Activated B cell treated with CpG ODN at 0.5 μM for 24 hours (primary cell): ENCODE results near the gene SNX32. TPM values are rescaled to one million over a fixed set of nuclear protein-coding genes. Genes with fewer than 3 reads are reported as not detected.
A peak's percentile ranks its signal among the peaks of the same experiment; 100 is the strongest.

Source experiments
- ATAC-seq: fragments of 200-7000 bp; cut with Tn5 transposase; one replicate; pipeline ENCODE4 v1.10.0; 2021; ENCODE audit warnings: low read depth, mild to moderate bottlenecking, moderate library complexity
- CTCF ChIA-PET: fragments of 350-600 bp; sonication (Branson Sonifier 250); formaldehyde crosslinking; loops from one replicate; lab custom pipeline; 2021; ENCODE audit warnings: antibody characterized with exemption; lab: Charles Lee
- POLR2A ChIA-PET: fragments of 350-600 bp; sonication (Branson Sonifier 250); formaldehyde crosslinking; loops from one replicate; lab custom pipeline; 2021; ENCODE audit warnings: antibody characterized with exemption; lab: Charles Lee
- DNase-seq: peaks from one replicate; pipeline ENCODE4 v3.0.0; 2022
- H3K27ac Mint-ChIP-seq: one replicate; pipeline ENCODE4 v1.8.0; 2020; ENCODE audit warnings: mixed read lengths
- H3K27me3 Mint-ChIP-seq: one replicate; pipeline ENCODE4 v1.8.0; 2021; ENCODE audit warnings: mixed read lengths
- H3K36me3 Mint-ChIP-seq: one replicate; pipeline ENCODE4 v1.8.0; 2021; ENCODE audit warnings: low read depth, mixed read lengths
- H3K4me1 Mint-ChIP-seq: one replicate; pipeline ENCODE4 v1.8.0; 2021; ENCODE audit warnings: mixed read lengths
- H3K4me3 Mint-ChIP-seq: one replicate; pipeline ENCODE4 v1.8.0; 2020; ENCODE audit warnings: mild to moderate bottlenecking, mixed read lengths
- H3K9me3 Mint-ChIP-seq: one replicate; pipeline ENCODE4 v1.8.0; 2020; ENCODE audit warnings: mixed read lengths
- intact Hi-C: fragments of 100-400 bp; cut with micrococcal nuclease; formaldehyde crosslinking; loops from one replicate; pipeline ENCODE4 v1.15.1; 2024
- total RNA-seq: library from RNA; stranded (reverse); gene quantifications from 2 replicates; pipeline ENCODE4 v1.2.3, GENCODE V29; 2022
- TF ChIP-seq, protein P1 (sequence below): fragments of 200-600 bp; IDR thresholded peaks from one replicate; pipeline ENCODE4 v1.8.0; 2022; ENCODE audit warnings: antibody characterized with exemption, mild to moderate bottlenecking

SNX32 gene
- total RNA-seq, 1 donor from 2014 or later: 1.0 TPM

GRCh38 chr11:65873318-65874156 is 39.8 kb downstream of the SNX32 start:
- POLR2A ChIA-PET: interaction anchor here (0.5 to 2.2 kb wide), 19 partner anchors 12 to 1094 kb away, joined by 3 to 47 read pairs (median 6); partner anchors contain the start of genes C11orf68, CCDC85B, CFL1 and FIBP

DNA sequence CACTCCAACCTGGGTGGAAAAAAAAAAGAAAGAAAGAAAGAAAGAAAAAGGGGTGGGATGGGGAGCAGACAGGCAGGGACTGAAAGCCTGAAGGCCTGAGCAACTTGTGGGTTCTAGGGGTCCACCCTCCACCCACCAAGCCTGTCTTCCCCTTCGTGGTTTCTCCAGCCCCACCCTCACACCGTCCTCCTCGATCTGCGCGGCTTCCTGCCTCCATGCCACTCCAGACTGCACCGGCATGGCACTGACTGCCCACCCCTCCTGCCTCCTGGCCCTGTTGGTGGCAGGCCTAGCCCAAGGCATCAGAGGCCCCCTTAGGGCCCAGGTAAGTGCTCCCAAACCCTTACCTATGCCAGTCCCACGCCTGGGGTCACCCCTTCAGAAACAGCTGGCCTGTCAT is 45.9 kb downstream of the SNX32 start, which contains the start of gene CTSW:
Gene CTSW, plus strand, starts transcription at position 221 of the 400 bp plus-strand sequence. Its CDS starts 18 bp downstream, at position 239.
- ATAC-seq: peak; percentile 8
- intact Hi-C loops: loop anchor here (10.0 kb wide), 1 partner anchor 255 kb away; no protein-coding TSS in a partner anchor
- H3K4me1 Mint-ChIP-seq: peaks cover 19% of the 10 kb centered on the region

More at GRCh38 chr11:65873318-65874156, 39.8 kb downstream of the SNX32 start:
- DNase-seq (peak; percentile 99), ATAC-seq (peak; percentile 95)
- TF ChIP-seq, protein P1, sequence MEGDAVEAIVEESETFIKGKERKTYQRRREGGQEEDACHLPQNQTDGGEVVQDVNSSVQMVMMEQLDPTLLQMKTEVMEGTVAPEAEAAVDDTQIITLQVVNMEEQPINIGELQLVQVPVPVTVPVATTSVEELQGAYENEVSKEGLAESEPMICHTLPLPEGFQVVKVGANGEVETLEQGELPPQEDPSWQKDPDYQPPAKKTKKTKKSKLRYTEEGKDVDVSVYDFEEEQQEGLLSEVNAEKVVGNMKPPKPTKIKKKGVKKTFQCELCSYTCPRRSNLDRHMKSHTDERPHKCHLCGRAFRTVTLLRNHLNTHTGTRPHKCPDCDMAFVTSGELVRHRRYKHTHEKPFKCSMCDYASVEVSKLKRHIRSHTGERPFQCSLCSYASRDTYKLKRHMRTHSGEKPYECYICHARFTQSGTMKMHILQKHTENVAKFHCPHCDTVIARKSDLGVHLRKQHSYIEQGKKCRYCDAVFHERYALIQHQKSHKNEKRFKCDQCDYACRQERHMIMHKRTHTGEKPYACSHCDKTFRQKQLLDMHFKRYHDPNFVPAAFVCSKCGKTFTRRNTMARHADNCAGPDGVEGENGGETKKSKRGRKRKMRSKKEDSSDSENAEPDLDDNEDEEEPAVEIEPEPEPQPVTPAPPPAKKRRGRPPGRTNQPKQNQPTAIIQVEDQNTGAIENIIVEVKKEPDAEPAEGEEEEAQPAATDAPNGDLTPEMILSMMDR: no peak
- no peaks in the 10 kb centered on the region for H3K9me3 Mint-ChIP-seq
- intact Hi-C loops: loop anchor here (2.0 kb wide), 2 partner anchors 15 kb away; partner anchors contain the start of genes CFL1 and FIBP
- CTCF ChIA-PET: interaction anchor here (1.1 to 2.1 kb wide), 4 partner anchors 11 to 438 kb away, joined by 3 to 25 read pairs (median 15); partner anchors contain the start of genes CCDC85B, FIBP and MUS81
- H3K4me3 Mint-ChIP-seq: peak overlapping the region; percentile 90
- peaks cover 5% of the 10 kb centered on the region for H3K27me3 Mint-ChIP-seq
- H3K4me1 Mint-ChIP-seq: peaks cover 20% of the 10 kb centered on the region
- no peaks in the 10 kb centered on the region for H3K36me3 Mint-ChIP-seq
- H3K27ac Mint-ChIP-seq: peak overlapping the region; percentile 88

DNA sequence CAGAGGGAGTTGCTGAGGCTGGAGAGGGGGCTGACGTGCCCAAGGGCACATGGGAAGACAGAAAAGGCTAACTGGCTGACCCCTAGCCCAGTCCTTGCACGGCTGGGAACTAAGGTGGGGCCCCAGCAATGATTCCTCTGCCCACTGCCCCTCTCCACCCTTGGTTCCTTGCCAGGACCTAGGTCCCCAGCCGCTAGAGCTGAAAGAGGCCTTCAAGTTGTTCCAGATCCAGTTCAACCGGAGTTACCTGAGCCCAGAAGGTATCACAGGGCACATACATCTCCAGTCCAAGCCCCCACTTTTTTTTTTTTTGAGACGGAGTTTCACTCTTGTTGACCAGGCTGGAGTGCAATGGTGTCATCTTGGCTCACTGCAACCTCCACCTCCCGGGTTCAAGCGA is 46.3 kb downstream of the SNX32 start:
- DNase-seq (no peak), ATAC-seq (no peak)
- Mint-ChIP-seq H3K27ac (no peak overlapping the region), H3K27me3 (no peaks in the 10 kb centered on the region), H3K9me3 (no peaks in the 10 kb centered on the region), H3K36me3 (peaks cover 27% of the 10 kb centered on the region), H3K4me1 (peaks cover 23% of the 10 kb centered on the region), H3K4me3 (no peak overlapping the region)
- TF ChIP-seq, protein P1: no peak
- intact Hi-C loops: loop anchor here (10.0 kb wide), 1 partner anchor 255 kb away; no protein-coding TSS in a partner anchor
- CTCF ChIA-PET: no interaction called here
- POLR2A ChIA-PET: interaction anchor here (1.1 kb wide), 1 partner anchor 21 kb away, joined by 4 read pairs; no protein-coding TSS in a partner anchor

More for the DNA sequence above, 45.9 kb downstream of the SNX32 start, which contains the start of gene CTSW:
- DNase-seq: no peak
- Mint-ChIP-seq H3K27ac (no peak within 1 kb of the TSS), H3K4me3 (no peak within 1 kb of the TSS), H3K27me3 (no peaks in the 10 kb centered on the region), H3K36me3 (peaks cover 25% of the 10 kb centered on the region), H3K9me3 (no peaks in the 10 kb centered on the region)
- ChIA-PET CTCF (interaction anchor here (1.2 kb wide), 1 partner anchor 20 kb away, joined by 4 read pairs; no protein-coding TSS in a partner anchor), POLR2A (interaction anchor here (1.1 kb wide), 1 partner anchor 21 kb away, joined by 4 read pairs; no protein-coding TSS in a partner anchor)
- TF ChIP-seq, protein P1: no peak

DNA sequence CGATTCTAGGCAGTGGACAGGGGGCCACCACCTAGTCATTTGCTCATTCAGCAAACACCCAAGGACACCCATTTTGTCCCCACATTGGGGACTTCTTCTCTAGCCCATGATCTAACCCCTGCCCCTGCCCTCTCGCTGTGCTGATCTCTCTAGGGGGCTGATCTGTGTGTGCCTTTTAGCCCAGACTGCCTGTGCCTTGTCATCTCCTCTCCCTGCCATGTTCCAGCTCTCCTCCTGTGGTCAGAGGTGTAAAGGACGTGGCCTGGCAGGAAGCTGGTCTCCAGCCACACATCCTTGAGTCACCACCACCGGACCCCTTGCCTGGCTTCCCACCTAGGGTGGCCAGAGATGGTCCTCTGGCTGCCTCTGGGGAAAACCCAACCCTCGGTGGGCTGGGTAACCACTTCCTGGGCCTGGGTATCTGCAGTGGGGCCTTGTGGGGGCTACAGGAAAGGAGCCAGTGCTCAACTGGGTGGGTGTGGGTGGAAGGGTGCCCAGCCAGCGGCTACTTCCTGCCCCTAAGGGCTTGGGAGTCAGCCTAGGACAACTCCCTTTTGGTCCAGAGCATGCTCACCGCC is 47.2 kb downstream of the SNX32 start:
- TF ChIP-seq, protein P1: no peak
- Mint-ChIP-seq H3K36me3 (peaks cover 34% of the 10 kb centered on the region), H3K27me3 (no peaks in the 10 kb centered on the region), H3K4me1 (peaks cover 28% of the 10 kb centered on the region), H3K9me3 (no peaks in the 10 kb centered on the region), H3K4me3 (no peak overlapping the region), H3K27ac (no peak overlapping the region)
- CTCF ChIA-PET: interaction anchor here (1.8 kb wide), 1 partner anchor 21 kb away, joined by 4 read pairs; the partner anchor contains the start of gene MUS81
- POLR2A ChIA-PET: interaction anchor here (0.5 to 1.8 kb wide), 5 partner anchors 9 to 115 kb away, joined by 3 to 7 read pairs (median 5); partner anchors contain the start of genes CCDC85B and MUS81
- DNase-seq (no peak), ATAC-seq (no peak)
- intact Hi-C loops: loop anchor here (10.0 kb wide), 1 partner anchor 254 kb away; no protein-coding TSS in a partner anchor
